GM12878 (cell line): ENCODE data around the gene BCR. TPM values are rescaled to one million over a fixed set of nuclear protein-coding genes. Genes with fewer than 3 reads are reported as not detected.
A peak's percentile ranks its signal among the peaks of the same experiment; 100 is the strongest.

ENCODE experiments used
- ATAC-seq: fragments of 200-7000 bp; cut with Tn5 transposase; 3 replicates; pipeline ENCODE4 v1.9.1; 2020; ENCODE audit warnings: mild to moderate bottlenecking, moderate library complexity
- BruUV-seq: library from RNA; stranded (reverse); fragments of 400-500 nt; replicated peaks from 2 replicates; lab custom pipeline; 2021; lab: Mats Ljungman, UMichigan
- CTCF ChIA-PET: fragments of 300-600 bp; sonication (Branson Sonifier 250); formaldehyde crosslinking; extraction: SDS; loops from one replicate; lab custom pipeline; 2021; ENCODE audit warnings: inconsistent platforms; lab: Yijun Ruan, JAX
- POLR2A ChIA-PET: fragments of 350-600 bp; formaldehyde crosslinking; extraction: SDS; loops from one replicate; lab custom pipeline; 2021; ENCODE audit warnings: inconsistent platforms; lab: Charles Lee
- RAD21 ChIA-PET: fragments of 300-600 bp; sonication (Branson Sonifier 250); formaldehyde crosslinking; loops from one replicate; lab custom pipeline; 2023; ENCODE audit warnings: antibody characterized with exemption; ENCODE audit not compliant: unreplicated experiment; lab: Charles Lee
- SMC1A ChIA-PET: fragments of 300-600 bp; sonication (Branson Sonifier 250); formaldehyde crosslinking; loops from one replicate; lab custom pipeline; 2023; ENCODE audit not compliant: unreplicated experiment, uncharacterized antibody; lab: Charles Lee
- DNase-seq: peaks from one replicate; pipeline ENCODE4 v3.0.0-alpha.2; 2011; ENCODE audit warnings: low read depth, low spot score
- FAIRE-seq: peaks from 3 replicates; lab custom pipeline; 2011; peaks lifted over from hg19 to GRCh38; lab: Jason Lieb, UNC
- H2AFZ ChIP-seq: 2 replicates; pipeline ENCODE4 v1.6.0; 2011; ENCODE audit warnings: low read depth, low read length, control low read depth; ENCODE audit not compliant: control insufficient read depth
- H3K27ac ChIP-seq: 2 replicates; pipeline ENCODE4 v1.5.1; 2011; ENCODE audit warnings: control low read depth; ENCODE audit not compliant: control insufficient read depth, insufficient read depth
- H3K27me3 ChIP-seq, 2 experiments: replicated peaks in 1 of 2; 2 replicates each; pipeline versions ENCODE4 v1.6.0 to v1.6.1; 2011; ENCODE audit warnings: low read length in 1 of 2; ENCODE audit not compliant: control insufficient read depth in 2 of 2, insufficient read depth in 2 of 2
- H3K36me3 ChIP-seq, 2 experiments: 2 replicates each; pipeline ENCODE4 v1.5.1; 2011; ENCODE audit warnings: low read length in 1 of 2; ENCODE audit not compliant: control insufficient read depth in 2 of 2, insufficient read depth in 2 of 2
- H3K4me1 ChIP-seq: 2 replicates; pipeline ENCODE4 v1.6.1; 2011; ENCODE audit warnings: mild to moderate bottlenecking, low read length, moderate library complexity, mixed read lengths; ENCODE audit not compliant: control insufficient read depth, insufficient read depth
- H3K4me2 ChIP-seq: 2 replicates; pipeline ENCODE4 v1.6.0; 2011; ENCODE audit warnings: control low read depth; ENCODE audit not compliant: control insufficient read depth, insufficient read depth
- H3K4me3 ChIP-seq: fragments of 200-600 bp; sonication (generic); 2 replicates; pipeline ENCODE4 v1.5.1; 2016
- H3K79me2 ChIP-seq: 2 replicates; pipeline ENCODE4 v1.6.0; 2011; ENCODE audit warnings: low read length; ENCODE audit not compliant: control insufficient read depth, insufficient read depth
- H3K9ac ChIP-seq: 2 replicates; pipeline ENCODE4 v1.8.0; 2011; ENCODE audit warnings: low read length, control low read depth, mixed read lengths; ENCODE audit not compliant: control insufficient read depth, insufficient read depth
- H3K9me3 ChIP-seq: replicated peaks from 3 replicates; pipeline ENCODE4 v1.5.1; 2011; ENCODE audit warnings: mild to moderate bottlenecking, low read length; ENCODE audit not compliant: control insufficient read depth, insufficient read depth
- H4K20me1 ChIP-seq: 2 replicates; pipeline ENCODE4 v1.6.0; 2011; ENCODE audit not compliant: control insufficient read depth, insufficient read depth
- ATF7 ChIP-seq: fragments of 450-650 bp; IDR thresholded peaks from 2 replicates; pipeline ENCODE4 v1.6.1; 2016; ENCODE audit warnings: low read depth, mild to moderate bottlenecking
- BCL3 ChIP-seq: IDR thresholded peaks from 2 replicates; pipeline ENCODE4 v1.6.1; 2011; ENCODE audit warnings: borderline replicate concordance, low read depth, mild to moderate bottlenecking, moderate library complexity, low read length; ENCODE audit not compliant: insufficient read depth, poor library complexity, severe bottlenecking
- CEBPZ ChIP-seq: fragments of 150-350 bp; IDR thresholded peaks from 2 replicates; pipeline ENCODE4 v1.6.1; 2016; ENCODE audit warnings: low read depth, low read length
- CHD4 ChIP-seq: fragments of 200-600 bp; sonication (generic); IDR thresholded peaks from 2 replicates; pipeline ENCODE4 v1.6.1; 2016; ENCODE audit warnings: mild to moderate bottlenecking
- CTCF ChIP-seq, 3 experiments: IDR thresholded peaks in 2 of 3; conservative IDR thresholded peaks in 1 of 3; 2 replicates each; pipeline ENCODE4 v1.5.1; 2011; ENCODE audit warnings: low read depth in 3 of 3, low read length in 3 of 3, mild to moderate bottlenecking in 3 of 3, control low read depth in 2 of 3, moderate library complexity in 2 of 3, inconsistent platforms in 1 of 3, mixed read lengths in 1 of 3; ENCODE audit not compliant: control insufficient read depth in 2 of 3, insufficient read depth in 1 of 3; ENCODE audit errors: extremely low read depth in 1 of 3
- ESRRA ChIP-seq: IDR thresholded peaks from 2 replicates; pipeline ENCODE4 v1.6.1; 2012; ENCODE audit warnings: mild to moderate bottlenecking, low read length, improper control_type of control experiment
- IKZF1 ChIP-seq: fragments of 450-650 bp; conservative IDR thresholded peaks from 2 replicates; pipeline ENCODE4 v1.6.1; 2017; ENCODE audit warnings: antibody characterized with exemption, mild to moderate bottlenecking
- IKZF2 ChIP-seq, 2 experiments: fragments of 450-650 bp; IDR thresholded peaks; 2 replicates each; pipeline ENCODE4 v1.6.1; 2017; ENCODE audit warnings: mild to moderate bottlenecking in 2 of 2, moderate library complexity in 2 of 2
- NKRF ChIP-seq: fragments of 450-650 bp; conservative IDR thresholded peaks from 2 replicates; pipeline ENCODE4 v1.6.1; 2017; ENCODE audit warnings: mild to moderate bottlenecking, moderate library complexity
- PAX5 ChIP-seq: IDR thresholded peaks from 2 replicates; pipeline ENCODE4 v1.6.1; 2011; ENCODE audit warnings: low read depth, low read length, borderline replicate concordance
- POLR2A ChIP-seq: IDR thresholded peaks from 2 replicates; pipeline ENCODE4 v1.6.1; 2011; ENCODE audit warnings: low read depth, mild to moderate bottlenecking, low read length
- RBBP5 ChIP-seq: fragments of 200-600 bp; sonication (generic); conservative IDR thresholded peaks from 2 replicates; pipeline ENCODE4 v1.6.1; 2016
- RUNX3 ChIP-seq: IDR thresholded peaks from 2 replicates; pipeline ENCODE4 v1.6.1; 2012; ENCODE audit warnings: low read length, inconsistent platforms
- STAT3 ChIP-seq: IDR thresholded peaks from 2 replicates; pipeline ENCODE4 v1.6.1; 2011; ENCODE audit warnings: low read depth, low read length, improper control_type of control experiment
- ZNF274 ChIP-seq: IDR thresholded peaks from one replicate; pipeline ENCODE4 v1.8.0; 2011; ENCODE audit not compliant: insufficient read length, insufficient read depth
- WGBS: methylation state at CpG from one replicate; pipeline ENCODE4 v1.1.6; 2016; ENCODE audit warnings: low lambda C conversion rate; ENCODE audit not compliant: insufficient replicate concordance, insufficient coverage; ENCODE audit errors: missing lambda C conversion rate; 5-methylcytosine and 5-hydroxymethylcytosine counted together
- in situ Hi-C: fragments of 300-500 bp; cut with MboI; formaldehyde crosslinking; loops from 9 replicates; pipeline ENCODE4 v1.14.3; 2018; ENCODE audit warnings: mixed read lengths
- intact Hi-C: fragments of 100-400 bp; cut with micrococcal nuclease; formaldehyde crosslinking; loops from one replicate; pipeline ENCODE4 v1.14.2; 2022; ENCODE audit not compliant: unreplicated experiment
- polyA plus RNA-seq, 11 experiments: library from polyadenylated mRNA; depleted of rRNA in 4 of 11; unstranded in 6 of 11; stranded (reverse) in 5 of 11; fragments of >200 nt; fragmentation: Nextera tagmentation in 4 of 11; fragmentation: Illumina TruSeq in 1 of 11; extraction: Ambion mirVana in 4 of 11; extraction: Trizol in 1 of 11; gene quantifications; 1 replicate in 1 of 11; 2 replicates in 10 of 11; pipeline versions ENCODE4 v1.2.1 to v1.2.3, GENCODE V29; 2011 to 2016; ENCODE audit warnings: inconsistent platforms in 2 of 11, missing spikeins in 2 of 11, low read depth in 1 of 11
- total RNA-seq, 4 experiments: library from RNA; depleted of rRNA in 3 of 4; stranded (reverse); fragments of >200 nt in 3 of 4; fragmentation: Illumina TruSeq in 1 of 4; extraction: Trizol in 1 of 4; gene quantifications; 2 replicates each; pipeline versions ENCODE4 v1.2.1 to v1.2.3, GENCODE V29; 2013 to 2021

BCR gene
- total and polyA plus RNA-seq, 10 of the 15 experiments (the other 5 are each of a cell fraction or from before 2014, with no cell fraction given), result 1.7 to 64.7 (median 18.4) TPM

- POLR2A ChIA-PET, result interaction anchor here (1.0 kb wide), 1 partner anchor 9 kb away, joined by 3 read pairs; no protein-coding TSS in a partner anchor
- Histone ChIP-seq H2AFZ (no peak overlapping the region), H3K36me3 (peaks cover 0 to 5% of the 10 kb centered on the region in 2 experiments; a peak in 2 of 4 replicates), H3K9me3 (no peaks in the 10 kb centered on the region), H4K20me1 (no peaks in the 10 kb centered on the region; the same call in 1 of the 2 replicates), H3K4me2 (peak overlapping the region; percentile 77), H3K27me3 (no peaks in the 10 kb centered on the region), H3K9ac (peak overlapping the region; percentile 18; the same call in 1 of the 2 replicates), H3K79me2 (peaks cover 28% of the 10 kb centered on the region), H3K27ac (peak overlapping the region; percentile 72), H3K4me1 (peaks cover 44% of the 10 kb centered on the region), H3K4me3 (peak overlapping the region; percentile 24; the same call in 1 of the 2 replicates)
- DNase-seq, result peak; percentile 67
- in situ Hi-C loops (no loop called here), intact Hi-C loops (loop anchor here (5.0 kb wide), 1 partner anchor 38 kb away; the partner anchor contains the start of gene BCR)
- RAD21 ChIA-PET, result interaction anchor here (0.7 to 1.9 kb wide), 6 partner anchors 23 to 71 kb away, joined by 3 to 8 read pairs (median 4); no protein-coding TSS in a partner anchor
- FAIRE-seq, result peak; percentile 23
- SMC1A ChIA-PET, result interaction anchor here (1.0 to 2.4 kb wide), 8 partner anchors 9 to 260 kb away, joined by 3 to 8 read pairs (median 4); no protein-coding TSS in a partner anchor
- under 1% methylated on average over 12 of the region's 12 CpGs for WGBS
- CTCF ChIA-PET, result interaction anchor here (0.6 to 3.2 kb wide), 10 partner anchors 9 to 76 kb away, joined by 3 to 10 read pairs (median 4); partner anchors contain the start of gene BCR
- peak; percentile 93 for ATAC-seq
- no TSS peak for BruUV-seq
- TF ChIP-seq IKZF1 (peak; percentile 28), NKRF (no peak), ZNF274 (no peak), RUNX3 (peak; percentile 49; the same call in 1 of the 2 replicates), BCL3 (no peak), STAT3 (no peak), RBBP5 (no peak), IKZF2 (IDR thresholded peaks at IDR 0.05) (peak; percentile 6 to 26; a peak in 2 of 4 replicates), CTCF (IDR thresholded peaks at IDR 0.05 in 2 of 3, conservative IDR thresholded peaks at IDR 0.05 in 1 of 3; ENCODE audit: control insufficient read depth in 2 of 3, extremely low read depth in 1 of 3, insufficient read depth in 1 of 3, low read depth in 3 of 3, low read length in 3 of 3) (no peak), ATF7 (no peak), POLR2A (no peak; the same call in 1 of the 2 replicates), CHD4 (no peak), CEBPZ (no peak), PAX5 (peak; percentile 75; the same call in 1 of the 2 replicates), ESRRA (no peak)
These were observed 39.6 kb downstream of the BCR start for GRCh38 chr22:23219822-23220484.
